Activated CD8-positive, alpha-beta memory T cell treated with anti-CD3 and anti-CD28 coated beads, Interleukin-2, amount 10 ng/mL, durations not matched to agents 7 days and 5 days (primary cell): Measurements from ENCODE around the gene IFIT1B. TPM values are rescaled to one million over a fixed set of nuclear protein-coding genes. Genes with fewer than 3 reads are reported as not detected.
"Not testable (repeated sequence)": the region's sequence is repeated elsewhere in the genome, so short reads cannot be mapped to it uniquely, and the experiment has no call there.

Experiments
- ATAC-seq: fragments of 150-1000 bp; cut with Tn5 transposase; one replicate; pipeline ENCODE4 v1.10.0; 2021; ENCODE audit warnings: moderate library complexity
- CTCF ChIA-PET: fragments of 350-600 bp; sonication (Branson Sonifier 250); formaldehyde crosslinking; loops from one replicate; lab custom pipeline; 2021; ENCODE audit warnings: antibody characterized with exemption; lab: Charles Lee
- DNase-seq: peaks from one replicate; pipeline ENCODE4 v3.0.0-alpha.2; 2020
- H3K27ac Mint-ChIP-seq: one replicate; pipeline ENCODE4 v1.8.0; 2021; ENCODE audit warnings: mild to moderate bottlenecking, mixed read lengths
- H3K27me3 Mint-ChIP-seq: one replicate; pipeline ENCODE4 v1.8.0; 2021; ENCODE audit warnings: mixed read lengths
- H3K36me3 Mint-ChIP-seq: one replicate; pipeline ENCODE4 v1.8.0; 2021; ENCODE audit warnings: mild to moderate bottlenecking, mixed read lengths
- H3K4me1 Mint-ChIP-seq: one replicate; pipeline ENCODE4 v1.8.0; 2021; ENCODE audit warnings: mixed read lengths
- H3K4me3 Mint-ChIP-seq: one replicate; pipeline ENCODE4 v1.8.0; 2021; ENCODE audit warnings: mild to moderate bottlenecking, moderate library complexity, mixed read lengths
- H3K9me3 Mint-ChIP-seq: one replicate; pipeline ENCODE4 v1.8.0; 2022; ENCODE audit warnings: low read depth, mixed read lengths
- total RNA-seq, 2 experiments: library from RNA; stranded (reverse); gene quantifications; one replicate each; pipeline ENCODE4 v1.2.3, GENCODE V29; 2021

Gene IFIT1B
- total RNA-seq, 2 experiments from 2014 or later: 0.29 TPM; not detected in 1

DNA sequence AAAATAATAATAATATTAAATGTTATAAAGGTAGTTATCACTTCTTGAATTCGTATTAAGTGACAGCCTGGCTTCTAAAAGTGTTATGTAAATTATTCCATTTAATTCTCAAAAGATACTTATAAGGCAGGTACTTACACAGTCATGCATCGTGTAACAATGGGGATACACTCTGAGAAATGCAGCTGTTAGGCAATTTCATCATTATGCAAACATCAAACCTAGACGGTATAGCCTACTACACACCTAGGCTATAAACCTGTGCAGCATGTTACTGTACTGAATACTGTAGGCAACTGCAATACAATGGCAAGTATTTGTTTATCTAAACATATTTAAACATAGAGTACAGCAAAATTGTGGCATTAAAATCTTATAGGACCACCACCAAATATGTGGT lies 16.0 kb downstream of the IFIT1B start:
- H3K9me3 Mint-ChIP-seq: peaks cover 3% of the 10 kb centered on the region
- no peaks in the 10 kb centered on the region for H3K27me3 Mint-ChIP-seq
- peaks cover 54% of the 10 kb centered on the region for H3K36me3 Mint-ChIP-seq
- no peak for ATAC-seq
- CTCF ChIA-PET: interaction anchor here (2.1 kb wide), 1 partner anchor 20 kb away, joined by 13 read pairs; the partner anchor contains the start of gene IFIT5
- no peak for DNase-seq
- H3K27ac Mint-ChIP-seq: peak overlapping the region; percentile 32
- peaks cover 57% of the 10 kb centered on the region for H3K4me1 Mint-ChIP-seq
- peak overlapping the region; percentile 95 for H3K4me3 Mint-ChIP-seq

DNA sequence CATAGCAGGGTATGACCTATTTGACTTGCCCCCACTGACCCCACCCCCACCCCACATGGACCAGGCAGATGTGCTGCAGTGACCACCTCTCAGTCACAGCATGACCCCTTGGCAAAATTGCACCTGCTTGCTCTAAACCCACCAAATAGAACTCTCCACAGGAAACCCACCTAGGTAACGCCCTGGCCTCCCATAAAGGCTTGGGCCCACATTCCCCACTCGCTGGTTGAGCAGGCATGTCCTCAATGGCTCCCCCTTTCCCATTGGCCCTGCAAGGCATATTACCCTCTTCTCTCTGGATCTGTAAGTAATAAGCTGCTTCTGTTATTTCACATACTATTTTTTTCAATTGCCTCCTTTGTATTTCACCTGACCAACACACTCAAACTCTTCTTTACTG lies 17.3 kb downstream of the IFIT1B start:
- Mint-ChIP-seq H3K4me1 (peaks cover 67% of the 10 kb centered on the region), H3K27ac (peak overlapping the region; percentile 70), H3K36me3 (peaks cover 66% of the 10 kb centered on the region), H3K4me3 (peak overlapping the region; percentile 68), H3K27me3 (no peaks in the 10 kb centered on the region), H3K9me3 (peaks cover 3% of the 10 kb centered on the region)
- CTCF ChIA-PET: interaction anchor here (1.0 kb wide), 1 partner anchor 63 kb away, joined by 3 read pairs; no protein-coding TSS in a partner anchor
- DNase-seq: no peak
- no peak for ATAC-seq

DNA sequence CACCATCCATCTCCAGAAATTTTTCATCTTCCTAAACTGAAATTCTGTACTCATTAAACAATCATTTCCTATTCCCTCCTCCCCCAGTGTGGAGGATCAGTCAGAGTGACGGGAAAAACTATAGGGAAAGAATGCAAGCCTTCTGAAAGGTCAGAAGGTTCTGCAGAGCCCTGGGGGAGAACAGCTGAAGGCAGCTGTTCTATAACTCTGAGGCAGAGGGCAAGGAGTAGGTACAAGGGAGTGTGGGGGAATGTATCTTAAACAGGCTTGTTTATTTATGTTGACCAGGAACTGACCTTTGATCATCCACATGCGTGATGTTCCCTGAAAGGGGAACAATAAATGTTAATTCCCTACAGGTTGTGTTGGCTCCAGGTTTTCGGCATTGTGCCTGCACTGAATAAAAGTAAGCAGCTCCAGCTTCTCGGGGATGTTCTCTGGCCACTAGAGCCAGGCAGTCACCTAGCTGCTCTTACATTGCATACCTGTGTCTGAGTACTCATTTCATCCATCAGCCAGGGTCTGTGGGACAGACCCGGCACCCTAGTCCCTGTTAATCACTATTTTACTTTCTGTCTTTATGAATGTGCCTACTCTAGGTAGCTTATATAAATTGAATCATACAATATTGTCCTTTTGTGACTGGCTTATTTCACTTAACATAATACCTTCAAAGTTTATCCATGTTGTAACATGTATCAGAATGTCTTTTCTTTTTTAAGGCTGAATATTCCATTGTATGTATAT lies 20.3 kb downstream of the IFIT1B start:
- DNase-seq: no peak
- CTCF ChIA-PET: interaction anchor here (0.6 to 1.4 kb wide), 2 partner anchors 9 to 14 kb away, joined by 3 read pairs; no protein-coding TSS in a partner anchor
- H3K9me3 Mint-ChIP-seq: peaks cover 3% of the 10 kb centered on the region
- peaks cover 87% of the 10 kb centered on the region for H3K36me3 Mint-ChIP-seq
- H3K4me3 Mint-ChIP-seq: no peak overlapping the region
- peaks cover 67% of the 10 kb centered on the region for H3K4me1 Mint-ChIP-seq
- H3K27ac Mint-ChIP-seq: no peak overlapping the region
- H3K27me3 Mint-ChIP-seq: no peaks in the 10 kb centered on the region
- ATAC-seq: no peak

DNA sequence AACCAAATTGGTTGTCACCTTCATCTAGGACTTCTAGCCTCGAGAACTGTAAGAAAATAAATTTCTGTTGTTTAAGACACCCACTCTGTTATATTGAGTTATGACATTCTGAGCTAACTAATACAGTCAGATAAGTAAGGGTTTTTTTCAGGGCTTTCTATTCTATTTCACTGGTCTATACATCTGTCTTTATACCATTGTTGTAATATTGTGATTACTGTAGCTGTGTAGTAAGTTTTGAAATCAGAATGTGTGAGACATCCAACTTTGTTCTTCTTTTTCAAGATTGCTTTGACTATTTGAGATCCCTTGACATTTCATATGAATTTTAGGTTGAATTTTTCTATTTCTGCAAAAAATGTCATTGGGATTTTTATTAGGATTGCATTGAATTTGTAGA lies 22.1 kb downstream of the IFIT1B start:
- no peak overlapping the region for H3K4me3 Mint-ChIP-seq
- H3K4me1 Mint-ChIP-seq: peaks cover 65% of the 10 kb centered on the region
- CTCF ChIA-PET: no interaction called here
- peak overlapping the region; percentile 25 for H3K27ac Mint-ChIP-seq
- DNase-seq: no peak
- H3K27me3 Mint-ChIP-seq: no peaks in the 10 kb centered on the region
- no peak for ATAC-seq
- H3K9me3 Mint-ChIP-seq: peaks cover 3% of the 10 kb centered on the region
- peaks cover 90% of the 10 kb centered on the region for H3K36me3 Mint-ChIP-seq

DNA sequence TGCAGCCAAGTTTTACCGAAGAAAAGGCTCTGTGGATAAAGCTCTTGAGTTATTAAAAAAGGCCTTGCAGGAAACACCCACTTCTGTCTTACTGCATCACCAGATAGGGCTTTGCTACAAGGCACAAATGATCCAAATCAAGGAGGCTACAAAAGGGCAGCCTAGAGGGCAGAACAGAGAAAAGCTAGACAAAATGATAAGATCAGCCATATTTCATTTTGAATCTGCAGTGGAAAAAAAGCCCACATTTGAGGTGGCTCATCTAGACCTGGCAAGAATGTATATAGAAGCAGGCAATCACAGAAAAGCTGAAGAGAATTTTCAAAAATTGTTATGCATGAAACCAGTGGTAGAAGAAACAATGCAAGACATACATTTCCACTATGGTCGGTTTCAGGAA lies 25.2 kb downstream of the IFIT1B start:
- peaks cover 40% of the 10 kb centered on the region for H3K4me1 Mint-ChIP-seq
- H3K9me3 Mint-ChIP-seq: peaks cover 2% of the 10 kb centered on the region
- CTCF ChIA-PET: no interaction called here
- H3K4me3 Mint-ChIP-seq: no peak overlapping the region
- peaks cover 95% of the 10 kb centered on the region for H3K36me3 Mint-ChIP-seq
- no peaks in the 10 kb centered on the region for H3K27me3 Mint-ChIP-seq
- ATAC-seq: no peak
- no peak overlapping the region for H3K27ac Mint-ChIP-seq
- DNase-seq: no peak

DNA sequence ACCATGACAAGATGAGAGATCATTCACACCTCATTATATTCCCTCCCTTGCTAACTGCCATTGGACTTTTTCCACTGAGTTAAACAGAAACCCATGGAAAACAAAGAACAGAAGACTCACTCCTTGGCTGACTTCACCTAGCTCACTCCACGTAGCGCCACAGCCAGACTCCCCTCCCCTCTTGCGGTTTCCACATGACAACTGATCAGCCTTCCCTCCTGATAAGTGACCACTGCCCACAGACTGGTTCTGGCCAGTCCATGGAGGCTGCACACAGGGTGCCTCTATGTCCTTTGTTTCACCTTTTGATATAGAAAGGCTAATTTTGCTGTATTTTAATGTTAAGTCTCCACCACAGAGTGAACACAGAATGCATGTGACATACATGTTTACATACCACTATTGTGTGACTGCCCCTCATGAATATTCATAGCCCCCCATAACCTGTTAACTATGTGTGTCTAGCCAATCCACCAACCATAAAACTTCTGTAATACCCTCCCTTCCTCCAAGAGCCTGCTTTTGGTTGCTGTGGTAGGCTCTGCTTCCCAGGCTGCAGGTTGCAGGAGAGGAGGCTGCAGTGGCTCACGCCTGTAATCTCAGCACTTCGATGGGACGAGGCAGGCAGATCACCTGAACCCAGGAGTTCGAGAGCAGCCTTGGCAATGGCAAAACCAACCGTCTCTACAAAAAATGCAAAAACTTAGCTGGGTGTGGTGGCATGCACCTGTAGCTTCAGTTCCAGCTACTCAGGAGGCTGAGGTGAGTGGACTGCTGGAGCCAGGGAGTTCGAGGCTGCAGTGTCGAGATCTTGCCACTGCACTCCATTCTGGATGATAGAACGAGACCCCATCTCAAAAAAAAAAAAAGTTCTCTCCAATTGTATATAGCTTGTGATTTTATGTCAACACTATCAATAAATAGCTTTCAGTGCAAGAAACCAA lies 26.5 kb downstream of the IFIT1B start:
- no peaks in the 10 kb centered on the region for H3K27me3 Mint-ChIP-seq
- H3K36me3 Mint-ChIP-seq: peaks cover 90% of the 10 kb centered on the region
- no peak overlapping the region for H3K4me3 Mint-ChIP-seq
- DNase-seq (no peak), ATAC-seq (no peak)
- peaks cover 2% of the 10 kb centered on the region for H3K9me3 Mint-ChIP-seq
- H3K27ac Mint-ChIP-seq: no peak overlapping the region
- H3K4me1 Mint-ChIP-seq: peaks cover 27% of the 10 kb centered on the region
- CTCF ChIA-PET: no interaction called here

DNA sequence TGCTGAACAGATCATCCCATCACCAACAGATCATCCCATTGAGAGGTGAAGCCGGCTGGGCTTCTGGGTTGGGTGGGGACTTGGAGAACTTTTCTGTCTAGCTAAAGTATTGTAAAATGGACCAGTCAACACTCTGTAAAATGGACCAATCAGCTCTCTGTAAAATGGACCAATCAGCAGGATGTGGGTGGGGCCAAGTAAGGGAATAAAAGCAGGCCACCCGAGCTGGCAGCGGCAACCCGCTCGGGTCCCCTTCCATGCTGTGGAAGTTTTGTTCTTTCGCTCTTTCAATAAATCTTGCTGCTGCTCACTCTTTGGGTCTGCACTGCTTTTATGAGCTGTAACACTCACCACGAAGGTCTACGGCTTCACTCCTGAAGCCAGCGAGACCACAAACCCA lies 28.3 kb downstream of the IFIT1B start:
- H3K9me3 Mint-ChIP-seq, H3K27ac Mint-ChIP-seq, ATAC-seq, DNase-seq, CTCF ChIA-PET, H3K27me3 Mint-ChIP-seq, H3K4me3 Mint-ChIP-seq: not testable (repeated sequence)
- peaks cover 89% of the 10 kb centered on the region for H3K36me3 Mint-ChIP-seq
- peaks cover 24% of the 10 kb centered on the region for H3K4me1 Mint-ChIP-seq

DNA sequence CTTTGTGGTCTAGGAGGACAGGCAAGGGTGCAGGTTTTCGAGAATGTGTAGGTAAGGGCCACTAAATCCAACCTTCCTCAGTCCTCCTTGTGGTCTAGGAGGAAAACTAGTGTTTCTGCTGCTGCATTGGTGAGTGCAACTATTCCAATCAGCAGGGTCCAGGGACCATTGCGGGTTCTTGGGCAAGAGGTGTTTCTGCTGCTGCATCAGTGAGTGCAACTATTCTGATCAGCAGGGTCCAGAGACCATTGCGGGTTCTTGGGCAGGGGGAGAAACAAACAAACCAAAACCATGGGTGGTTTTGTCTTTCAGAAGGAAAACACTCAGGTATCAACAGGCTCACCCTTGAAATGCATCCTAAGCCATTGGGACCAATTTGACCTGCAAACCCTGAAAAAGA lies 29.9 kb downstream of the IFIT1B start:
- Mint-ChIP-seq H3K36me3 (peaks cover 90% of the 10 kb centered on the region), H3K4me1 (peaks cover 27% of the 10 kb centered on the region)
- not testable (repeated sequence) for H3K4me3 Mint-ChIP-seq, DNase-seq, H3K27me3 Mint-ChIP-seq, H3K27ac Mint-ChIP-seq, H3K9me3 Mint-ChIP-seq, ATAC-seq
- CTCF ChIA-PET: interaction anchor here (1.4 kb wide), 1 partner anchor 38 kb away, joined by 3 read pairs; no protein-coding TSS in a partner anchor

DNA sequence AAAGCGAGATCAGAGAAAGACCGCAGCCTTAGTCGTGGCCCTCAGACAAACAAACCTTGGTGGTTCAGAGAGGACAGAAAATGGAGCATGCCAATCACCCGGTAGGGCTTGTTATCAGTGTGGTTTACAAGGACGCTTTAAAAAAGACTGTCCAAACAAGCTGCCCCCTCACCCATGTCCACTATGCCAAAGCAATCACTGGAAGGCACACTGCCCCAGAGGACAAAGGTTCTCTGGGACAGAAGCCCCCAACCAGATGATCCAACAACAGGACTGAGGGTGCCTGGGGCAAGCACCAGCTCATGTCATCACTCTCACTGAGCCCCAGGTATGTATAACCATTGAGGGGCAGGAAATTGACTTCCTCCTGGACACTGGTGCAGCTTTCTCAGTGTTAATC lies 31.4 kb downstream of the IFIT1B start:
- not testable (repeated sequence) for ATAC-seq, H3K9me3 Mint-ChIP-seq, H3K4me3 Mint-ChIP-seq, H3K27ac Mint-ChIP-seq, H3K27me3 Mint-ChIP-seq, DNase-seq
- CTCF ChIA-PET: interaction anchor here (1.4 to 1.6 kb wide), 2 partner anchors 40 to 77 kb away, joined by 3 read pairs; no protein-coding TSS in a partner anchor
- Mint-ChIP-seq H3K36me3 (peaks cover 79% of the 10 kb centered on the region), H3K4me1 (peaks cover 29% of the 10 kb centered on the region)

DNA sequence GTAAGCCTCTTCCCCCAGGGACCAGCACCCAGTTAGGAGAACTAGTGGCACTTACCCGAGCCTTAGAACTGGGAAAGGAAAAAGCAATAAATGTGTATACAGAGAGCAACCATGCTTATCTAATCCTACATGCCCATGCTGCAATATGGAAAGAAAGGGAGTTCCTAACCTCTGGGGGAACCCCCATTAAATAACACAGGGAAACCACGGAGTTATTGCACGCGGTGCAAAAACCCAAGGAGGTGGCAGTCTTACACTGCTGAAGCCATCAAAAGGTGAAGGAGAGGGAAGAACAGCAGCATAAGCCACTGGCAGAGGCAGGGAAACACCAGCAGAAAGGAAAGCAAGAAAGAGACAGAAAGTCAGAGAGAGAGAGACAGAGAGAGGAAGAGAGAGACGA lies 32.7 kb downstream of the IFIT1B start:
- peaks cover 74% of the 10 kb centered on the region for H3K36me3 Mint-ChIP-seq

DNA sequence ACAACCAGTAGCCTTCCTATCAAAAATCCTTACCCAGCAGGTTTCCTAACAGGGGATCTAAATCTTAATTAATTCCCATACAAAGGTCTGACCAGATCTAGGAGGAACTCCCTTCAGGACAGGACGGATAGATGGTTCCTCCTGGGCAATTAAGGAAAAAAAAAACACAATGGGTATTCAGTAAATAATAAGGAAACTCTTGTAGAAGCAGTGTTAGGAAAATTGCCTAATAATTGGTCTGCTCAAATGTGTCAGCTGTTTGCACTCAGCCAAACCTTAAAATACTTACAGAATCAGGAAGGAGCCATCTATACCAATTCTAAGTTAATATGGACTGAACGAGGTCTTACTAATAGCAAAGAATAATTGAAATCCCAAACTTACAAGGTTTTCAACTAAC lies 33.3 kb downstream of the IFIT1B start:
- ATAC-seq, H3K4me3 Mint-ChIP-seq, H3K9me3 Mint-ChIP-seq, H3K27ac Mint-ChIP-seq, CTCF ChIA-PET, DNase-seq, H3K27me3 Mint-ChIP-seq: not testable (repeated sequence)
- Mint-ChIP-seq H3K4me1 (peaks cover 35% of the 10 kb centered on the region), H3K36me3 (peaks cover 72% of the 10 kb centered on the region)

More for the DNA sequence above, 32.7 kb downstream of the IFIT1B start:
- not testable (repeated sequence) for H3K4me3 Mint-ChIP-seq, DNase-seq, H3K27ac Mint-ChIP-seq, H3K9me3 Mint-ChIP-seq, H3K27me3 Mint-ChIP-seq, ATAC-seq
- peaks cover 31% of the 10 kb centered on the region for H3K4me1 Mint-ChIP-seq
- CTCF ChIA-PET: interaction anchor here (1.6 kb wide), 1 partner anchor 78 kb away, joined by 3 read pairs; no protein-coding TSS in a partner anchor

DNA sequence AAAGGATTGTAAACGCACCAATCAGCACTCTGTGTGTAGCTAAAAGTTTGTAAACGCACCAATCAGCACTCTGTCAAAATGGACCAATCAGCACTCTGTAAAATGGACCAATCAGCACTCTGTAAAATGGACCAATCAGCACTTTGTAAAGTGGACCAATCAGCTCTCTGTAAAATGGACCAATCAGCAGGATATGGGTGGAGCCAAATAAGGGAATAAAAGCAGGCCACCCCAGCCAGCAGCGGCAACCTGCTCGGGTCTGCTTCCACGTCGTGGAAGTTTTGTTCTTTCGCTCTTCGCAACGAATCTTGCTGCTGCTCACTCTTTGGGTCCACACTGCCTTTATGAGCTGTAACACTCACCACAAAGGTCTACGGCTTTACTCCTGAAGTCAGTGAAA lies 34.4 kb downstream of the IFIT1B start:
- Mint-ChIP-seq H3K4me1 (peaks cover 43% of the 10 kb centered on the region), H3K27ac (peak overlapping the region; percentile 69), H3K4me3 (peak overlapping the region; percentile 36), H3K36me3 (peaks cover 69% of the 10 kb centered on the region)
- ATAC-seq, DNase-seq, H3K9me3 Mint-ChIP-seq, H3K27me3 Mint-ChIP-seq: not testable (repeated sequence)
- CTCF ChIA-PET: interaction anchor here (1.1 to 1.4 kb wide), 3 partner anchors 14 to 160 kb away, joined by 3 to 6 read pairs (median 3); partner anchors contain the start of genes IFIT1 and LIPA

DNA sequence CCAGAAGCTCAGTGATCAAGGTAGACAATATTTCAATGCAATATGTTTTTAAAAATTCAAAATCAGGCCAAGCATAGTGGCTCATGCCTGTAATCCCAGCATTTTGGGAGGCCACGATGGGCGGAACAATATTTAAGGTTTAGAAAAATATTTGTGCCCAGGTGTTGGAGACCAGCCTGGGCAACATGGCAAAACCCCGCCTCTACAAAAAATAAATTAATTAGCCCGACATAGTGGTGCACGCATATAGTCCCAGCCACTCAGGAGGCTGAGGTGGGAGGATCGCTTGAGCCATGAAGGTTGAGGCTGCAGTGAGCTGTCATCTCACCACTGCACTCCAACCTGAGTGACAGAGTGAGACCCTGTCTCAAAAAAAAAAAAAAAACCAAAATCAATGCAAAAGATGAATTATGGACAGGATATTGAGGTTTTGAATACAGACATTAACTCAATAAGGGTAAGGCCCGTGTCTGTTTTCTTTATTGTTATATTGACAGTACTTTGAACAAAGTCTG lies 35.6 kb downstream of the IFIT1B start:
- Mint-ChIP-seq H3K27ac (peak overlapping the region; percentile 95), H3K36me3 (peaks cover 70% of the 10 kb centered on the region), H3K4me1 (peaks cover 54% of the 10 kb centered on the region), H3K27me3 (no peaks in the 10 kb centered on the region), H3K9me3 (peaks cover 3% of the 10 kb centered on the region), H3K4me3 (peak overlapping the region; percentile 89)
- ATAC-seq (no peak), DNase-seq (no peak)
- CTCF ChIA-PET: interaction anchor here (0.6 to 1.4 kb wide), 5 partner anchors 11 to 423 kb away, joined by 3 to 13 read pairs (median 4); partner anchors contain the start of genes FAS, IFIT1 and LIPA
